Prostate gland (tissue), 2 donors: ENCODE measurements around the gene ST7.

Experiments used
- CTCF ChIP-seq, 4 experiments: fragments of 200-600 bp in 2 of 4; fragments of 450-650 bp in 2 of 4; sonication (generic) in 2 of 4; IDR thresholded peaks; 1 replicate in 3 of 4; 2 replicates in 1 of 4; pipeline ENCODE4 v1.5.1; 2016 to 2019; ENCODE audit warnings: antibody characterized with exemption in 4 of 4, mild to moderate bottlenecking in 2 of 4, moderate library complexity in 2 of 4
- POLR2A ChIP-seq: fragments of 450-650 bp; IDR thresholded peaks from one replicate; pipeline ENCODE4 v1.6.1; 2016; ENCODE audit warnings: antibody characterized with exemption, mild to moderate bottlenecking
- POLR2AphosphoS5 ChIP-seq: sonication (generic); formaldehyde crosslinking; IDR thresholded peaks from one replicate; pipeline ENCODE4 v1.6.1; 2017; ENCODE audit warnings: antibody characterized with exemption

- TF ChIP-seq CTCF (IDR thresholded peaks at IDR 0.05) = no peak
- TF ChIP-seq POLR2AphosphoS5 = no peak
- no peak for TF ChIP-seq POLR2A
Measured at GRCh38 chr7:116967983-116968382, 14.7 kb downstream of the ST7 start.
